ENCODE results near the gene CRTC2. TPM values are rescaled to one million over a fixed set of nuclear protein-coding genes. Genes with fewer than 3 reads are reported as not detected.

Gene CRTC2
- total RNA-seq, 4 donors from 2014 or later, result 12.5 to 20.4 (median 17.6) TPM

DNA sequence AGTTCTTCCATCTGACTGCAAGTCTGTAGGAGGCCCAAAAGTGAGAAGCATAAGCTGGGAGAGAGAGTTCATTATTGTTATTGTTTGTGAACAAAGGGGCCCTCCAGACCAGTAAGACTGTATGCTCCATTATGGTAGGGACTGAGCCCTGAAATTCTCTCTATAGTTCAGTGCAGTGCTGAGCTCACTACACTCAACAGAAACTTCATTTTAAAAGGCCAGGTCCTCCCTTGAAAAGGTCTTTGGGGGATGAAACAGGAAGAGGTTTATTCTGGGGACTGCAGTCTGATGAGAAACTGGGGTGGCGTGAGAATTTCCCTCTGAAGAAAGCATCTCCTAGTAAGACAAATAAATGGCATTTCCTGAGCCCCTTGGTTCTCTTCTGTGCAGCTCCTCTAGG lies 30.2 kb downstream of the CRTC2 start:
- peaks cover 9 to 15% (median 12%) of the 10 kb centered on the region in 4 donors for H3K4me1 ChIP-seq
- no peak for DNase-seq (ENCODE audit: extremely low spot score)
- intact Hi-C loops (cut with DNase I), result no loop called here
- H3K4me3 ChIP-seq, result no peak overlapping the region
- WGBS, result 81% methylated on average over 1 of the region's 1 CpG
- no peaks in the 10 kb centered on the region for H3K9me3 ChIP-seq
- H3K27me3 ChIP-seq, result no peaks in the 10 kb centered on the region
- peaks cover 16 to 44% (median 36%) of the 10 kb centered on the region in 4 donors for H3K36me3 ChIP-seq
- TF ChIP-seq, protein P1, sequence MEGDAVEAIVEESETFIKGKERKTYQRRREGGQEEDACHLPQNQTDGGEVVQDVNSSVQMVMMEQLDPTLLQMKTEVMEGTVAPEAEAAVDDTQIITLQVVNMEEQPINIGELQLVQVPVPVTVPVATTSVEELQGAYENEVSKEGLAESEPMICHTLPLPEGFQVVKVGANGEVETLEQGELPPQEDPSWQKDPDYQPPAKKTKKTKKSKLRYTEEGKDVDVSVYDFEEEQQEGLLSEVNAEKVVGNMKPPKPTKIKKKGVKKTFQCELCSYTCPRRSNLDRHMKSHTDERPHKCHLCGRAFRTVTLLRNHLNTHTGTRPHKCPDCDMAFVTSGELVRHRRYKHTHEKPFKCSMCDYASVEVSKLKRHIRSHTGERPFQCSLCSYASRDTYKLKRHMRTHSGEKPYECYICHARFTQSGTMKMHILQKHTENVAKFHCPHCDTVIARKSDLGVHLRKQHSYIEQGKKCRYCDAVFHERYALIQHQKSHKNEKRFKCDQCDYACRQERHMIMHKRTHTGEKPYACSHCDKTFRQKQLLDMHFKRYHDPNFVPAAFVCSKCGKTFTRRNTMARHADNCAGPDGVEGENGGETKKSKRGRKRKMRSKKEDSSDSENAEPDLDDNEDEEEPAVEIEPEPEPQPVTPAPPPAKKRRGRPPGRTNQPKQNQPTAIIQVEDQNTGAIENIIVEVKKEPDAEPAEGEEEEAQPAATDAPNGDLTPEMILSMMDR (IDR thresholded peaks at IDR 0.05), result no peak
- no peak for TF ChIP-seq POLR2AphosphoS5 (IDR thresholded peaks at IDR 0.05)
- no peak for TF ChIP-seq EP300 (IDR thresholded peaks at IDR 0.05)
- no peak for TF ChIP-seq POLR2A (IDR thresholded peaks at IDR 0.05; ENCODE audit: low read depth)
- H3K27ac ChIP-seq (replicated peaks in 1 of 4), result peak overlapping the region in 3 of 4 donors; percentile 25 to 59 (median 44)

GRCh38 chr1:153926405-153926804 lies 32.0 kb downstream of the CRTC2 start:
- intact Hi-C loops (cut with DNase I), result no loop called here
- TF ChIP-seq POLR2A (IDR thresholded peaks at IDR 0.05; ENCODE audit: low read depth) (no peak), EP300 (IDR thresholded peaks at IDR 0.05) (no peak), POLR2AphosphoS5 (IDR thresholded peaks at IDR 0.05) (no peak)
- TF ChIP-seq, protein P1 (IDR thresholded peaks at IDR 0.05), result no peak
- Histone ChIP-seq H3K4me1 (peaks cover 14 to 18% (median 17%) of the 10 kb centered on the region in 4 donors), H3K4me3 (no peak overlapping the region), H3K27ac (replicated peaks in 1 of 4) (no peak overlapping the region), H3K27me3 (no peaks in the 10 kb centered on the region), H3K36me3 (peaks cover 6 to 26% (median 19%) of the 10 kb centered on the region in 4 donors), H3K9me3 (no peaks in the 10 kb centered on the region)
- WGBS, result 77% methylated on average over 4 of the region's 4 CpGs
- no peak for DNase-seq (ENCODE audit: extremely low spot score)

DNA sequence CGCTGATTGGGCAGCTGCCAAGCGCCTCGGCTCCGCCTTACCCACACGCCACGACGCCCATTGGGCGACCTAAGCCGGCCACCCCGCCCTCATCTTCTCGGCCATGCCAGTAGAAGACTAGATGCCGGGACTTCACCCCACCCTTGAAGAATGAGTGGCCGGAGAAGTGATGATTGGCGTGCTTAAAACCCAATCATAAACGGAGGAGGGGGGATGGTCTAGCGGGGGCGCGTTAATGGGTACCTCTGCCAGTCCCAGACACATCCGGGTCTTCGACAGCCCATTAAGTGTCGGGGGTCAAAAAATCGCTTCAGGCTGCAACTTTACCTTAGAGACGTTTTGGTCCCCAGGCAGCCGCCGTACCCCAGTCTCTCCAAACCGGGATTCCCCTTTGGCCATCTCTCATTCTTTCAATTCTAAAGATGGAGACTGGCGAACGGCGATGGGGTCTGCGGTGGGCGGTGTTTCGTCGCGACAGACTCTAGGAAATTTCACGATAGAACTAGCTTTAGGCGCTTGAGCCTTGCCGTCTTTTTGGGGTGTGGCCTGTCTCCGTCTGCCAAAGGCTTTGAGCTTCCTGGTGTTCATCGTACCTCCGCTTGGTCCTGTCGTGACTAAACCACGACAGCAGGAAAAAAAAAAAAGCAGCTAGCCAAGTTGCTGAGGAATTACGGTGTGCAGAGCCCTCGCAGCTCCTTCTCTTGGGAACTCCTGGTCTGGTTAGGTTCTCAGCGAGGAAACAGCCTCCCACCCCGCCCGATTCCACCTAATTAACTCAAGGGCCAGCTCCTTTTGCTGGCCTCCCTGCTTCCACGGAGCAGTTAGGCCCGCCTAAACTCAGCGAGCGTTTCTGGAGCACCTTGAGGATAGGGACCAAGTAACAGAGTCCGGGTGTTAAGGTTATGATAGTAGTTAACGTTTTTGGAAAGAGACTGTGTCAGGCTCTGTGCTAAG lies 35.2 kb downstream of the CRTC2 start, which contains the start of gene GATAD2B:
Gene GATAD2B, minus strand, starts transcription at position 1 of the 954 bp plus-strand sequence. CDS start 94,625 bp downstream, outside the sequence.
- no peaks in the 10 kb centered on the region for H3K27me3 ChIP-seq
- peaks cover 0 to 5% (median 0%) of the 10 kb centered on the region in 4 donors for H3K36me3 ChIP-seq
- no peaks in the 10 kb centered on the region for H3K9me3 ChIP-seq
- TF ChIP-seq POLR2A (IDR thresholded peaks at IDR 0.05; ENCODE audit: low read depth) (no peak), EP300 (IDR thresholded peaks at IDR 0.05) (no peak), POLR2AphosphoS5 (IDR thresholded peaks at IDR 0.05) (peak; percentile 79 to 82)
- DNase-seq (ENCODE audit: extremely low spot score), result peak; percentile 100
- peak within 1 kb of the TSS; percentile 95 to 99 (median 98) for H3K27ac ChIP-seq (replicated peaks in 1 of 4)
- H3K4me1 ChIP-seq, result peaks cover 35 to 49% (median 44%) of the 10 kb centered on the region in 4 donors
- H3K4me3 ChIP-seq, result peak within 1 kb of the TSS; percentile 93 to 99 (median 97)
- 0% methylated on average over 53 of the region's 53 CpGs for WGBS
- intact Hi-C loops (cut with DNase I), result loop anchor here (5.0 kb wide), 2 partner anchors 54 to 126 kb away; partner anchors contain the start of gene JTB

GRCh38 chr1:153922076-153922971 lies 36.1 kb downstream of the CRTC2 start:
- H3K27me3 ChIP-seq, result no peaks in the 10 kb centered on the region
- H3K27ac ChIP-seq (replicated peaks in 1 of 4), result peak overlapping the region; percentile 95 to 99 (median 98)
- no peak for TF ChIP-seq EP300 (IDR thresholded peaks at IDR 0.05)
- TF ChIP-seq, protein P1 (IDR thresholded peaks at IDR 0.05), result peak in 1 of 3 experiments; percentile 6
- no peak for TF ChIP-seq POLR2A (IDR thresholded peaks at IDR 0.05; ENCODE audit: low read depth)
- TF ChIP-seq POLR2AphosphoS5 (IDR thresholded peaks at IDR 0.05), result no peak
- no peaks in the 10 kb centered on the region for H3K9me3 ChIP-seq
- intact Hi-C loops (cut with DNase I), result loop anchor here (5.0 kb wide), 2 partner anchors 55 to 125 kb away; partner anchors contain the start of gene JTB
- H3K4me3 ChIP-seq, result peak overlapping the region; percentile 93 to 99 (median 97)
- H3K36me3 ChIP-seq, result peaks cover 0 to 11% (median 2%) of the 10 kb centered on the region in 4 donors
- WGBS, result 2% methylated on average over 34 of the region's 86 CpGs
- H3K4me1 ChIP-seq, result peaks cover 32 to 58% (median 54%) of the 10 kb centered on the region in 4 donors
- DNase-seq (ENCODE audit: extremely low spot score), result no peak

Data from esophagus muscularis mucosa (tissue), 4 donors.